ENCODE measurements around the gene CDK11B.
"Not testable (repeated sequence)": the region's sequence is repeated elsewhere in the genome, so short reads cannot be mapped to it uniquely, and the experiment has no call there.

DNA sequence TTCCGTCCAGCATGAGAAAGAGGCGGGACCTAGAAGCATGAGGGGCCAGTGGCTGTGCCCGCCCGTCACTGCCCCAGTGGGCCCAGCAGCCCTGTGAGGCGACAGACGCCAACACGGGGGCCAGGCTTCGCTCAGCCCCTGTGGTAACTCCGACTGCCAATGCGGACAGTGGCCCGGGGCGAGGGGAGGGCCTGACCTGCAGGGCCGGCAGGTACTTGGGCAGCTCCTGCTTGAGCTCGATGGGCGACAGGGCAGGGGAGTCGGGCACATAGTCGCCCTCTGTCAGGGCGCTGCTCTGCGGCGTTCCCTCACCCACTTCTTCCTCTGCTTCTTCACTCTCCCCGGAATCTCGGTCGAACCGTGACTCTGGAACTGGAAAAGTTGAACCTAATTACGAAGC is 18.7 kb downstream of the CDK11B start:
- not testable (repeated sequence) for TF ChIP-seq POU2F2 (IDR thresholded peaks at IDR 0.05; ENCODE audit: low read depth, low read length); PAX5 (IDR thresholded peaks at IDR 0.05; ENCODE audit: insufficient read depth, low read length, severe bottlenecking); POLR2A (IDR thresholded peaks at IDR 0.05; ENCODE audit: low read depth, low read length); TAF1 (IDR thresholded peaks at IDR 0.05; ENCODE audit: low read depth, low read length); POLR2AphosphoS5 (IDR thresholded peaks at IDR 0.05; ENCODE audit: low read depth, low read length); SPI1 (IDR thresholded peaks at IDR 0.05; ENCODE audit: low read depth, low read length)

All from GM12891 (cell line).